Stimulated activated effector memory CD8-positive, alpha-beta T cell treated with anti-CD3 and anti-CD28 coated beads, Interleukin-12 subunit alpha, Interleukin-12 subunit beta, amount 100 ng/mL, for 72 hours (primary cell): Measurements from ENCODE around the gene AKAP7.
"Not testable (repeated sequence)": the region's sequence is repeated elsewhere in the genome, so short reads cannot be mapped to it uniquely, and the experiment has no call there.

Source experiments
- ATAC-seq: fragments of 150-1000 bp; cut with Tn5 transposase; 2 replicates; pipeline ENCODE4 v1.10.0; 2021
- DNase-seq, 2 donors: peaks; one replicate each; pipeline ENCODE4 v3.0.0; 2021 to 2022; ENCODE audit warnings: low spot score in 2 of 2
- H3K27ac Mint-ChIP-seq: one replicate; pipeline ENCODE4 v1.8.0; 2022; ENCODE audit warnings: mild to moderate bottlenecking, mixed read lengths
- H3K36me3 Mint-ChIP-seq: one replicate; pipeline ENCODE4 v1.8.0; 2022; ENCODE audit warnings: mild to moderate bottlenecking, mixed read lengths
- H3K4me1 Mint-ChIP-seq: one replicate; pipeline ENCODE4 v1.8.0; 2022; ENCODE audit warnings: mixed read lengths
- H3K4me3 Mint-ChIP-seq: one replicate; pipeline ENCODE4 v1.8.0; 2022; ENCODE audit warnings: mild to moderate bottlenecking, mixed read lengths
- H3K9me3 Mint-ChIP-seq: one replicate; pipeline ENCODE4 v1.8.0; 2022; ENCODE audit warnings: mixed read lengths

AKAP7 gene

GRCh38 chr6:131135244-131136020 is at the start of gene AKAP7:
Gene AKAP7 (plus strand): TSS chr6:131135467. CDS start chr6:131135764, 297 bp downstream.
- Mint-ChIP-seq H3K9me3 (no peaks in the 10 kb centered on the region), H3K36me3 (peaks cover 6% of the 10 kb centered on the region), H3K27ac (peak within 1 kb of the TSS; percentile 96), H3K4me1 (peaks cover 9% of the 10 kb centered on the region), H3K4me3 (peak within 1 kb of the TSS; percentile 89)
- ATAC-seq (peak; percentile 90), DNase-seq (peak; percentile 51 to 83)

- H3K27ac Mint-ChIP-seq, H3K4me3 Mint-ChIP-seq, DNase-seq, ATAC-seq, H3K4me1 Mint-ChIP-seq, H3K9me3 Mint-ChIP-seq, H3K36me3 Mint-ChIP-seq: not testable (repeated sequence)
Measured at GRCh38 chr6:131090339-131090738, 44.9 kb upstream of the AKAP7 start.

GRCh38 chr6:131091944-131092343 is 43.3 kb upstream of the AKAP7 start:
- H3K27ac Mint-ChIP-seq, H3K36me3 Mint-ChIP-seq, DNase-seq, ATAC-seq, H3K9me3 Mint-ChIP-seq, H3K4me3 Mint-ChIP-seq, H3K4me1 Mint-ChIP-seq: not testable (repeated sequence)

GRCh38 chr6:131093334-131093733 is 41.9 kb upstream of the AKAP7 start:
- DNase-seq (no peak), ATAC-seq (no peak)
- Mint-ChIP-seq H3K36me3 (no peaks in the 10 kb centered on the region), H3K27ac (no peak overlapping the region), H3K4me1 (no peaks in the 10 kb centered on the region), H3K9me3 (no peaks in the 10 kb centered on the region), H3K4me3 (no peak overlapping the region)

- Mint-ChIP-seq H3K4me3 (no peak overlapping the region), H3K27ac (no peak overlapping the region), H3K4me1 (no peaks in the 10 kb centered on the region), H3K9me3 (no peaks in the 10 kb centered on the region), H3K36me3 (no peaks in the 10 kb centered on the region)
- DNase-seq (no peak), ATAC-seq (no peak)
Measured at GRCh38 chr6:131096786-131097185, 38.5 kb upstream of the AKAP7 start.

- H3K4me1 Mint-ChIP-seq, result no peaks in the 10 kb centered on the region
- ATAC-seq, result no peak
- no peak for DNase-seq
Measured at GRCh38 chr6:131101911-131102680, 33.2 kb upstream of the AKAP7 start.

GRCh38 chr6:131103296-131103695 is 32.0 kb upstream of the AKAP7 start:
- no peaks in the 10 kb centered on the region for H3K36me3 Mint-ChIP-seq
- H3K4me3 Mint-ChIP-seq, result no peak overlapping the region
- no peaks in the 10 kb centered on the region for H3K9me3 Mint-ChIP-seq
- DNase-seq, result no peak
- no peaks in the 10 kb centered on the region for H3K4me1 Mint-ChIP-seq
- ATAC-seq, result no peak
- no peak overlapping the region for H3K27ac Mint-ChIP-seq

More at GRCh38 chr6:131101911-131102680, 33.2 kb upstream of the AKAP7 start:
- Mint-ChIP-seq H3K27ac (no peak overlapping the region), H3K4me3 (no peak overlapping the region), H3K36me3 (no peaks in the 10 kb centered on the region), H3K9me3 (no peaks in the 10 kb centered on the region)

- H3K36me3 Mint-ChIP-seq, result no peaks in the 10 kb centered on the region
- no peaks in the 10 kb centered on the region for H3K4me1 Mint-ChIP-seq
- no peak overlapping the region for H3K27ac Mint-ChIP-seq
- no peaks in the 10 kb centered on the region for H3K9me3 Mint-ChIP-seq
- DNase-seq (no peak), ATAC-seq (no peak)
- no peak overlapping the region for H3K4me3 Mint-ChIP-seq
Measured at GRCh38 chr6:131103901-131104300, 31.4 kb upstream of the AKAP7 start.

- Mint-ChIP-seq H3K36me3 (no peaks in the 10 kb centered on the region), H3K4me1 (no peaks in the 10 kb centered on the region), H3K27ac (no peak overlapping the region), H3K4me3 (no peak overlapping the region), H3K9me3 (no peaks in the 10 kb centered on the region)
- DNase-seq, result no peak
- no peak for ATAC-seq
Measured at GRCh38 chr6:131107151-131107550, 28.1 kb upstream of the AKAP7 start.

- ATAC-seq, result no peak
- Mint-ChIP-seq H3K4me3 (no peak overlapping the region), H3K4me1 (no peaks in the 10 kb centered on the region), H3K27ac (no peak overlapping the region), H3K9me3 (no peaks in the 10 kb centered on the region), H3K36me3 (no peaks in the 10 kb centered on the region)
- DNase-seq, result no peak
Measured at GRCh38 chr6:131112249-131112648, 23.0 kb upstream of the AKAP7 start.

GRCh38 chr6:131115651-131116050 is 19.6 kb upstream of the AKAP7 start:
- Mint-ChIP-seq H3K36me3 (no peaks in the 10 kb centered on the region), H3K27ac (no peak overlapping the region), H3K4me1 (no peaks in the 10 kb centered on the region), H3K9me3 (no peaks in the 10 kb centered on the region), H3K4me3 (no peak overlapping the region)
- DNase-seq (no peak), ATAC-seq (no peak)

GRCh38 chr6:131116321-131116720 is 18.9 kb upstream of the AKAP7 start:
- Mint-ChIP-seq H3K9me3 (no peaks in the 10 kb centered on the region), H3K27ac (no peak overlapping the region), H3K4me3 (no peak overlapping the region), H3K36me3 (no peaks in the 10 kb centered on the region), H3K4me1 (no peaks in the 10 kb centered on the region)
- no peak for ATAC-seq
- DNase-seq, result no peak

- Mint-ChIP-seq H3K4me3 (no peak overlapping the region), H3K27ac (no peak overlapping the region), H3K9me3 (no peaks in the 10 kb centered on the region), H3K36me3 (no peaks in the 10 kb centered on the region), H3K4me1 (no peaks in the 10 kb centered on the region)
- ATAC-seq (no peak), DNase-seq (no peak)
Measured at GRCh38 chr6:131116755-131117360, 18.4 kb upstream of the AKAP7 start.

- no peak for DNase-seq
- no peaks in the 10 kb centered on the region for H3K9me3 Mint-ChIP-seq
- H3K27ac Mint-ChIP-seq, result no peak overlapping the region
- no peaks in the 10 kb centered on the region for H3K36me3 Mint-ChIP-seq
- H3K4me3 Mint-ChIP-seq, result no peak overlapping the region
- no peaks in the 10 kb centered on the region for H3K4me1 Mint-ChIP-seq
- no peak for ATAC-seq
Measured at GRCh38 chr6:131117878-131118277, 17.4 kb upstream of the AKAP7 start.

- H3K4me1 Mint-ChIP-seq, result no peaks in the 10 kb centered on the region
- no peak overlapping the region for H3K27ac Mint-ChIP-seq
- ATAC-seq (no peak), DNase-seq (no peak)
- no peaks in the 10 kb centered on the region for H3K36me3 Mint-ChIP-seq
- no peaks in the 10 kb centered on the region for H3K9me3 Mint-ChIP-seq
- H3K4me3 Mint-ChIP-seq, result no peak overlapping the region
Measured at GRCh38 chr6:131122007-131122406, 13.3 kb upstream of the AKAP7 start.

GRCh38 chr6:131122516-131122915 is 12.8 kb upstream of the AKAP7 start:
- Mint-ChIP-seq H3K4me3 (no peak overlapping the region), H3K36me3 (no peaks in the 10 kb centered on the region), H3K9me3 (no peaks in the 10 kb centered on the region), H3K27ac (no peak overlapping the region), H3K4me1 (no peaks in the 10 kb centered on the region)
- ATAC-seq, result no peak
- DNase-seq, result no peak
